H9 (cell line): ENCODE data around the gene CLEC12A. TPM values are rescaled to one million over a fixed set of nuclear protein-coding genes. Genes with fewer than 3 reads are reported as not detected.

Experiments used
- DNase-seq: peaks from one replicate; pipeline ENCODE4 v3.0.0-alpha.2; 2017
- H2AFZ ChIP-seq: one replicate; pipeline ENCODE4 v1.6.1; 2013; ENCODE audit warnings: mild to moderate bottlenecking, low read length, control low read depth, moderate library complexity
- H2AK5ac ChIP-seq: 2 replicates; pipeline ENCODE4 v1.6.1; 2013; ENCODE audit warnings: low read length, control low read depth, mixed read lengths; ENCODE audit not compliant: insufficient read length
- H2BK120ac ChIP-seq: one replicate; pipeline ENCODE4 v1.6.1; 2013; ENCODE audit warnings: low read depth, mild to moderate bottlenecking, low read length, control low read depth, inconsistent platforms; ENCODE audit not compliant: poor library complexity, severe bottlenecking
- H2BK12ac ChIP-seq: 2 replicates; pipeline ENCODE4 v1.6.1; 2013; ENCODE audit warnings: low read length, control low read depth, mixed read lengths, low read depth; ENCODE audit not compliant: insufficient read length
- H2BK15ac ChIP-seq: 2 replicates; pipeline ENCODE4 v1.6.1; 2013; ENCODE audit warnings: low read depth, low read length, control low read depth
- H2BK20ac ChIP-seq: one replicate; pipeline ENCODE4 v1.6.1; 2013; ENCODE audit warnings: low read depth, mild to moderate bottlenecking, low read length, control low read depth, inconsistent platforms; ENCODE audit not compliant: poor library complexity, severe bottlenecking
- H2BK5ac ChIP-seq: 2 replicates; pipeline ENCODE4 v1.6.1; 2013; ENCODE audit warnings: low read length, control low read depth, mixed read lengths; ENCODE audit not compliant: insufficient read length
- H3K14ac ChIP-seq: 2 replicates; pipeline ENCODE4 v1.6.1; 2013; ENCODE audit warnings: low read length, control low read depth; ENCODE audit not compliant: insufficient read depth
- H3K18ac ChIP-seq: 2 replicates; pipeline ENCODE4 v1.6.1; 2013; ENCODE audit warnings: low read depth, mild to moderate bottlenecking, mixed read lengths, low read length, control low read depth; ENCODE audit not compliant: insufficient read length
- H3K23ac ChIP-seq: 2 replicates; pipeline ENCODE4 v1.6.1; 2013; ENCODE audit warnings: low read length, control low read depth, mixed read lengths, low read depth; ENCODE audit not compliant: insufficient read length
- H3K23me2 ChIP-seq: 2 replicates; pipeline ENCODE4 v1.6.1; 2013; ENCODE audit warnings: low read depth, mild to moderate bottlenecking, mixed read lengths, low read length, control low read depth; ENCODE audit not compliant: insufficient read length, poor library complexity, severe bottlenecking
- H3K27ac ChIP-seq: 2 replicates; pipeline ENCODE4 v1.5.1; 2013; ENCODE audit warnings: low read length, control low read depth, mixed read lengths, low read depth; ENCODE audit not compliant: insufficient read length
- H3K27me3 ChIP-seq: 2 replicates; pipeline ENCODE4 v1.6.1; 2013; ENCODE audit warnings: low read length, control low read depth, inconsistent platforms; ENCODE audit not compliant: insufficient read depth
- H3K4ac ChIP-seq: 2 replicates; pipeline ENCODE4 v1.6.1; 2013; ENCODE audit warnings: low read depth, mild to moderate bottlenecking, control low read depth, inconsistent platforms, low read length, moderate library complexity
- H3K4me1 ChIP-seq: 2 replicates; pipeline ENCODE4 v1.6.1; 2013; ENCODE audit warnings: low read length, control low read depth, inconsistent platforms; ENCODE audit not compliant: insufficient read depth
- H3K4me2 ChIP-seq: 2 replicates; pipeline ENCODE4 v1.6.1; 2013; ENCODE audit warnings: low read length, control low read depth, mixed read lengths; ENCODE audit not compliant: insufficient read length, insufficient read depth
- H3K56ac ChIP-seq: 2 replicates; pipeline ENCODE4 v1.6.1; 2013; ENCODE audit warnings: low read depth, mild to moderate bottlenecking, mixed read lengths, low read length, control low read depth; ENCODE audit not compliant: insufficient read length
- H3K79me1 ChIP-seq: 2 replicates; pipeline ENCODE4 v1.6.1; 2013; ENCODE audit warnings: low read depth, mild to moderate bottlenecking, moderate library complexity, low read length, control low read depth, inconsistent platforms; ENCODE audit not compliant: insufficient read depth, poor library complexity, severe bottlenecking
- H3K79me2 ChIP-seq: 2 replicates; pipeline ENCODE4 v1.6.1; 2013; ENCODE audit warnings: low read length, control low read depth, inconsistent platforms; ENCODE audit not compliant: insufficient read depth
- H3K9ac ChIP-seq: 2 replicates; pipeline ENCODE4 v1.6.1; 2013; ENCODE audit warnings: low read length, control low read depth, mixed read lengths; ENCODE audit not compliant: insufficient read length; ENCODE audit errors: extremely low read depth
- H3K9me3 ChIP-seq: one replicate; pipeline ENCODE4 v1.6.1; 2013; ENCODE audit warnings: low read depth, low read length, inconsistent platforms; ENCODE audit not compliant: control insufficient read depth
- H3T11ph ChIP-seq: one replicate; pipeline ENCODE4 v1.6.1; 2013; ENCODE audit warnings: mild to moderate bottlenecking, low read length, control low read depth, inconsistent platforms
- H4K20me1 ChIP-seq: one replicate; pipeline ENCODE4 v1.6.1; 2013; ENCODE audit not compliant: control insufficient read depth, insufficient read length, insufficient read depth
- H4K5ac ChIP-seq: 2 replicates; pipeline ENCODE4 v1.6.1; 2013; ENCODE audit warnings: low read depth, mild to moderate bottlenecking, mixed read lengths, low read length, control low read depth; ENCODE audit not compliant: insufficient read length
- H4K8ac ChIP-seq: replicated peaks from 2 replicates; pipeline ENCODE4 v1.6.1; 2013; ENCODE audit warnings: low read length, control low read depth, mixed read lengths, low read depth; ENCODE audit not compliant: insufficient read length
- H4K91ac ChIP-seq: 2 replicates; pipeline ENCODE4 v1.6.1; 2013; ENCODE audit warnings: low read depth, mild to moderate bottlenecking, moderate library complexity, mixed read lengths, low read length, control low read depth; ENCODE audit not compliant: insufficient read length
- H3K27ac Mint-ChIP-seq, 3 experiments: 2 replicates in 2 of 3; 3 replicates in 1 of 3; pipeline ENCODE4 v1.8.0; 2020 to 2021; ENCODE audit warnings: mixed read lengths in 3 of 3, mild to moderate bottlenecking in 1 of 3, moderate library complexity in 1 of 3
- H3K27me3 Mint-ChIP-seq: 2 replicates; pipeline ENCODE4 v1.8.0; 2021; ENCODE audit warnings: low read depth, mild to moderate bottlenecking, moderate library complexity, mixed read lengths
- H3K36me3 Mint-ChIP-seq, 3 experiments: 2 replicates in 2 of 3; 3 replicates in 1 of 3; pipeline ENCODE4 v1.8.0; 2020 to 2021; ENCODE audit warnings: low read depth in 3 of 3, mixed read lengths in 3 of 3; ENCODE audit not compliant: insufficient read depth in 1 of 3
- H3K4me1 Mint-ChIP-seq, 2 experiments: 2 replicates each; pipeline ENCODE4 v1.8.0; 2020; ENCODE audit warnings: mixed read lengths in 2 of 2
- H3K4me3 Mint-ChIP-seq, 2 experiments: 2 replicates in 1 of 2; 3 replicates in 1 of 2; pipeline ENCODE4 v1.8.0; 2020 to 2021; ENCODE audit warnings: mild to moderate bottlenecking in 2 of 2, mixed read lengths in 2 of 2, moderate library complexity in 1 of 2
- H3K9me3 Mint-ChIP-seq, 2 experiments: 2 replicates in 1 of 2; 3 replicates in 1 of 2; pipeline ENCODE4 v1.8.0; 2020; ENCODE audit warnings: mild to moderate bottlenecking in 2 of 2, mixed read lengths in 2 of 2, moderate library complexity in 1 of 2
- WGBS: extraction: QIAGEN DNeasy Blood & Tissue Kit; methylation state at CpG from one replicate; pipeline ENCODE4 v1.1.7; 2013; ENCODE audit warnings: missing lambda C conversion rate, low lambda C conversion rate, mixed read lengths; ENCODE audit not compliant: insufficient read length; ENCODE audit errors: extremely low coverage; 5-methylcytosine and 5-hydroxymethylcytosine counted together
- total RNA-seq: library from RNA; stranded (reverse); gene quantifications from 2 replicates; pipeline ENCODE4 v1.2.1, GENCODE V29; 2021
- TF ChIP-seq, protein P1 (sequence below): fragments of 200-600 bp; sonication (generic); conservative IDR thresholded peaks from 3 replicates; pipeline ENCODE4 v1.8.0; 2021; ENCODE audit warnings: antibody characterized with exemption, mild to moderate bottlenecking

CLEC12A gene
- total RNA-seq, 1 experiment from 2014 or later: not detected

DNA sequence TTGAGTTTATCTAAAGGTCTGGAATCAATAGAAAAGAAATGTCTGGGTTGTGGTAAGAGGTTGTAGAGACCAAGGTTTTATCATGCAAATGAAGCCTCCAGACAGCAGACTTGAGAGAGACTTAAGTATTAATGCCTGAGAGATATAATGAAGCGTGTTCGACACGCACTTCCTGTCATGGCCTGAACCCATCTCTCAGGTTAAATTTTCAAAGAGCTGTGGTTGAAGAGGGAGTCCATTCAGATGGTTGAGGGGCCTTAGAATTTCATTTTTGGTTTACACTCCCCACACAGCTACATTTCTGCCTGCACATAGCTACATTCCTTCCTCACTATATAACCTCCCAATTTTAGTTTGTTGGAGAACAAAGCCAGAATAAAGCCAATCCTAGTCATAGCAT is 10.1 kb upstream of the CLEC12A start:
- DNase-seq: no peak
- no peak overlapping the region for H3K18ac ChIP-seq
- no peak overlapping the region for H2BK20ac ChIP-seq
- no peaks in the 10 kb centered on the region for H4K20me1 ChIP-seq
- H3K4ac ChIP-seq: no peak overlapping the region
- Mint-ChIP-seq H3K27me3 (no peaks in the 10 kb centered on the region), H3K27ac (peak overlapping the region in 1 of 3 experiments; percentile 22; a peak in 1 of 7 replicates), H3K4me3 (no peak overlapping the region), H3K36me3 (0 out of 7 replicates have a peak, but pooled peaks cover 0 to 2% (median 0%) of the 10 kb centered on the region in 3 experiments), H3K9me3 (peaks cover 0 to under 1% of the 10 kb centered on the region in 2 experiments; a peak in 1 of 5 replicates), H3K4me1 (peaks cover 9% of the 10 kb centered on the region in 2 experiments)
- TF ChIP-seq, protein P1, sequence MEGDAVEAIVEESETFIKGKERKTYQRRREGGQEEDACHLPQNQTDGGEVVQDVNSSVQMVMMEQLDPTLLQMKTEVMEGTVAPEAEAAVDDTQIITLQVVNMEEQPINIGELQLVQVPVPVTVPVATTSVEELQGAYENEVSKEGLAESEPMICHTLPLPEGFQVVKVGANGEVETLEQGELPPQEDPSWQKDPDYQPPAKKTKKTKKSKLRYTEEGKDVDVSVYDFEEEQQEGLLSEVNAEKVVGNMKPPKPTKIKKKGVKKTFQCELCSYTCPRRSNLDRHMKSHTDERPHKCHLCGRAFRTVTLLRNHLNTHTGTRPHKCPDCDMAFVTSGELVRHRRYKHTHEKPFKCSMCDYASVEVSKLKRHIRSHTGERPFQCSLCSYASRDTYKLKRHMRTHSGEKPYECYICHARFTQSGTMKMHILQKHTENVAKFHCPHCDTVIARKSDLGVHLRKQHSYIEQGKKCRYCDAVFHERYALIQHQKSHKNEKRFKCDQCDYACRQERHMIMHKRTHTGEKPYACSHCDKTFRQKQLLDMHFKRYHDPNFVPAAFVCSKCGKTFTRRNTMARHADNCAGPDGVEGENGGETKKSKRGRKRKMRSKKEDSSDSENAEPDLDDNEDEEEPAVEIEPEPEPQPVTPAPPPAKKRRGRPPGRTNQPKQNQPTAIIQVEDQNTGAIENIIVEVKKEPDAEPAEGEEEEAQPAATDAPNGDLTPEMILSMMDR: no peak
- no peak overlapping the region for H2BK120ac ChIP-seq
- no peak overlapping the region for H3K9ac ChIP-seq
- H2AFZ ChIP-seq: no peak overlapping the region
- no peaks in the 10 kb centered on the region; the same call in 1 of the 2 replicates for H3K4me1 ChIP-seq
- H2AK5ac ChIP-seq: no peak overlapping the region
- H2BK12ac ChIP-seq: no peak overlapping the region
- no peak overlapping the region for H3K23ac ChIP-seq
- H4K8ac ChIP-seq: no peak overlapping the region
- H3K56ac ChIP-seq: no peak overlapping the region
- H3K9me3 ChIP-seq: no peaks in the 10 kb centered on the region
- H4K91ac ChIP-seq: no peak overlapping the region
- no peak overlapping the region for H4K5ac ChIP-seq
- no peak overlapping the region for H3K4me2 ChIP-seq
- H3K14ac ChIP-seq: no peak overlapping the region
- no peaks in the 10 kb centered on the region for H3K79me2 ChIP-seq
- H3K27ac ChIP-seq: no peak overlapping the region
- H3T11ph ChIP-seq: no peak overlapping the region
- no peaks in the 10 kb centered on the region for H3K23me2 ChIP-seq
- H2BK5ac ChIP-seq: no peak overlapping the region
- no CpG with 5 or more reads among the region's 3 CpGs for WGBS
- H3K79me1 ChIP-seq: no peaks in the 10 kb centered on the region
- no peak overlapping the region for H2BK15ac ChIP-seq
- H3K27me3 ChIP-seq: no peaks in the 10 kb centered on the region
